ENCODE measurements around the gene ANKRD11. TPM values are rescaled to one million over a fixed set of nuclear protein-coding genes. Genes with fewer than 3 reads are reported as not detected.

ANKRD11 gene
- total RNA-seq, 1 experiment from 2014 or later = 28.5 TPM

DNA sequence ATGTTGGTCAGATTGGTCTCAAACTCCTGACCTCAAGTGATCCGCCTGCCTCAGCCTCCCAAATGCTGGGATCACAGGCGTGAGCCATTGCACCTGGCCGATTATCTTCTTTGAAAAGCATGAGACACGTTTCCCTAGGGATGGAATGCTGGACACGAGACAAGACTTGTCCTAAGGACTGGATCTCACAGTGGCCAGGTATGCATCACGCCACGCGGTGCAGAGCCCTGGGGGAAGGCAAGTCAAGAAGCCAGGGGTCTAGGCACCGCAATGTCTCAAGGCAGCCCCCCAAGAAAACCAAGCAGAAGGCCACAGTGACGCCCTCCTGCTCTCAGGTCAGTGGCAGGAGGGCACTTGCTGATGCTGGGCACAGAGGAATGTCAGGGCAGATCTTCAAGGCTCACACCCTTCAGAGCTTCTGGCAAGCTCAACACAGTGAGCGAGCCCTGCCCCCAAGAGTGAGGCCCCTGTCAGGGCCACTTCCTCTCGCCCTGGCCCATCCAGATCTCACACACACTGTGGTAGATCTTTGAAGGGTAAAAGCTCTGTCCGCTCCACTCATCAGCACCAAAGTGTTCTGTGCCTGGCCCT, 138.2 kb downstream of the ANKRD11 start:
- Histone ChIP-seq H3K27me3 (ENCODE audit: low read length) (no peaks in the 10 kb centered on the region), H3K4me3 (ENCODE audit: low read length) (no peak overlapping the region), H3K36me3 (ENCODE audit: insufficient read depth, low read length) (no peaks in the 10 kb centered on the region), H4K20me1 (ENCODE audit: insufficient read depth, low read depth, low read length) (peaks cover 21% of the 10 kb centered on the region), H3K9me3 (ENCODE audit: low read length) (no peaks in the 10 kb centered on the region), H3K27ac (ENCODE audit: low read length) (no peak overlapping the region), H2AFZ (ENCODE audit: low read length) (no peak overlapping the region), H3K4me1 (ENCODE audit: low read length) (no peaks in the 10 kb centered on the region; the same call in 1 of the 2 replicates), H3K9ac (ENCODE audit: low read length) (no peak overlapping the region), H3K79me2 (ENCODE audit: low read length) (peaks cover 77% of the 10 kb centered on the region), H3K9me2 (replicated peaks; ENCODE audit: insufficient read depth, low read length) (no peaks in the 10 kb centered on the region), H3K4me2 (ENCODE audit: low read depth, low read length, poor library complexity, severe bottlenecking) (no peak overlapping the region)
- no peak for DNase-seq

DNA sequence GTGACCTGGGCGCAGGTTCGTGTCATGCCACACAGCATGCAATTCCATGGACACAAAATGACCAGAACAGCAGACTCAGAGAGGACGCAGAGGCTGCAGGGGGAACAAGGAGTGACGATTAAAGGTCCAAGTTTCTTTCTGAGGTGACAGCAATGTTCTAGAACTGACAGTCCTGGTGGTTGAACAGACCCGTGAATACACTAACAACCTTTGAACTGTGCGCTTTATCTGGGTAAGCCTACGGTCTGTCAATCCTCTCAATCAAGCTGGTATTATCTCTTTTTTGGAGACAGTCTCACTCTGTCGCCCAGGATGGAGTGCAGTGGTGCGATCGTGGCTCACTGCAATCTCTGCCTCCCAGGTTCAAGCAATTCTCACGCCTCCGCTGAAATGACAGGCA, 138.7 kb downstream of the ANKRD11 start:
- H3K79me2 ChIP-seq (ENCODE audit: low read length) = peaks cover 77% of the 10 kb centered on the region
- H3K27ac ChIP-seq (ENCODE audit: low read length) = no peak overlapping the region
- H4K20me1 ChIP-seq (ENCODE audit: insufficient read depth, low read depth, low read length) = peaks cover 25% of the 10 kb centered on the region
- H3K4me3 ChIP-seq (ENCODE audit: low read length) = no peak overlapping the region
- no peak overlapping the region for H3K9ac ChIP-seq (ENCODE audit: low read length)
- no peaks in the 10 kb centered on the region for H3K4me1 ChIP-seq (ENCODE audit: low read length)
- H3K36me3 ChIP-seq (ENCODE audit: insufficient read depth, low read length) = no peaks in the 10 kb centered on the region
- no peak overlapping the region for H3K4me2 ChIP-seq (ENCODE audit: low read depth, low read length, poor library complexity, severe bottlenecking)
- no peak overlapping the region for H2AFZ ChIP-seq (ENCODE audit: low read length)
- no peaks in the 10 kb centered on the region for H3K9me2 ChIP-seq (replicated peaks; ENCODE audit: insufficient read depth, low read length)
- H3K27me3 ChIP-seq (ENCODE audit: low read length) = no peaks in the 10 kb centered on the region
- H3K9me3 ChIP-seq (ENCODE audit: low read length) = no peaks in the 10 kb centered on the region
- no peak for DNase-seq

DNA sequence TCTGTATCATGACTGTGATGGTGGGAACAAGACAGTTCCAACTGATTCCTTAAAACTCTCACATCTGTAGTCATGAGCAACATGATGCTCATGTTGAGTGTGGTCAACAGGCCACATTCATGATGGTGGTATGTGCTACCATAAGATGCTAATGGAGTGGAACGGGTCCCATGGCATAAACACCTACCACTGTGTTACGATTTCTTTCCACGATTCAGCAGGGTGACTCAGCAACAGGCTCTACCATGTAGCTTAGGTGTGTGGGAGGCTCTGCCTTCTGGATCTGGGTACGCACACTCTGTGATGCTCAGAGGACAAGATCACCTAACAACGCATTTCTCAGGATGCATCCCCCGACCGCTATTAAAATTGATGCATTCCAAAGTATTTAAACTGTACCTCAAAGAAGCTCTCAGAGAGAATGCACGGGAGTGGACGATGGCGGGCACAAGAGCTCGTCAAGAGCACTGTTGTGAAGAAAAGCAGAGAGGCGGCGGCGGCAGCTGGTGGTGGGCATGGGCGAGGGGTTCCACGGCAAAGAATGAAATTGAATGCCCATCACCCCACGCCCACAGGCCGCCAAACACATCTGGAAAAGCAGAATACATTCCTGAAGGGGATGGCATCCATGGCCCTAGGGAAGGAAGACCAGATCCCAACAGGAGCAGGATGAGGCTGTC, 139.5 kb downstream of the ANKRD11 start:
- no peaks in the 10 kb centered on the region for H3K36me3 ChIP-seq (ENCODE audit: insufficient read depth, low read length)
- no peak overlapping the region for H3K27ac ChIP-seq (ENCODE audit: low read length)
- H4K20me1 ChIP-seq (ENCODE audit: insufficient read depth, low read depth, low read length) = peaks cover 27% of the 10 kb centered on the region
- H3K79me2 ChIP-seq (ENCODE audit: low read length) = peaks cover 81% of the 10 kb centered on the region
- no peak overlapping the region for H2AFZ ChIP-seq (ENCODE audit: low read length)
- DNase-seq = no peak
- H3K9ac ChIP-seq (ENCODE audit: low read length) = no peak overlapping the region
- H3K9me3 ChIP-seq (ENCODE audit: low read length) = no peaks in the 10 kb centered on the region
- H3K27me3 ChIP-seq (ENCODE audit: low read length) = no peaks in the 10 kb centered on the region
- H3K4me3 ChIP-seq (ENCODE audit: low read length) = no peak overlapping the region
- no peaks in the 10 kb centered on the region for H3K4me1 ChIP-seq (ENCODE audit: low read length)
- no peak overlapping the region for H3K4me2 ChIP-seq (ENCODE audit: low read depth, low read length, poor library complexity, severe bottlenecking)
- no peaks in the 10 kb centered on the region for H3K9me2 ChIP-seq (replicated peaks; ENCODE audit: insufficient read depth, low read length)

DNA sequence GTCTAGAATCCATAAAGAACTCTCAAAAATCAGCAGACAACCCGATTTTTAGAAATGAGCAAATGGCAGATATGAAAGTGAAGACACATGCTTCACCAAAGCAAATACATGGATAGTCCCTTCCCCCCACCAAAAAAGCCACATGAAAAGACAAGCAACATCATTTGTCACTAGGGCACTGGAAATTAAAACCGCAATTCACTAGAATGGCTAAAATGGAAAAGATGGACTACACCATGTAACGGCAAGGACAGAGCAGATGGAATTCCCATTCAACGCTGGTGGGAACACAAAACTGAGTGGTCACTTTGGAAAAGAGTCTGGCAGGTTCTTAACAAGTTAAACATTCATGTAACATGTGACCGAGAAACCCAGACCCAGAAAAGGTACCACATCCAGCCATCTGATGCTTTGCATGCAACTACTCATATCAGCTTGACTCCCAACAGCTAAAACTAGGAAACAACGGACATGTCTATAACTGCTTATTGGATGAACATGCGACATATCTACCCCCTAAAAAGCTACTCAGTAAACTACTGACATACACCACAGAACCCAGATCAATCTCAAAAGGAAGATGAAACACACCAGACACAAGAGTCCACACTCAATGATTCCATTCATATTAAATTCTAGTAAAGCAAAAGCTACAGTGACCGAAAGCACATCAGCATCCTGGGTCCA, 140.3 kb downstream of the ANKRD11 start:
- H3K27ac ChIP-seq (ENCODE audit: low read length) = no peak overlapping the region
- H3K9me3 ChIP-seq (ENCODE audit: low read length) = no peaks in the 10 kb centered on the region
- peaks cover 27% of the 10 kb centered on the region for H4K20me1 ChIP-seq (ENCODE audit: insufficient read depth, low read depth, low read length)
- no peaks in the 10 kb centered on the region for H3K27me3 ChIP-seq (ENCODE audit: low read length)
- no peak overlapping the region for H3K4me2 ChIP-seq (ENCODE audit: low read depth, low read length, poor library complexity, severe bottlenecking)
- H3K4me3 ChIP-seq (ENCODE audit: low read length) = no peak overlapping the region
- no peaks in the 10 kb centered on the region for H3K36me3 ChIP-seq (ENCODE audit: insufficient read depth, low read length)
- H2AFZ ChIP-seq (ENCODE audit: low read length) = no peak overlapping the region
- H3K4me1 ChIP-seq (ENCODE audit: low read length) = no peaks in the 10 kb centered on the region
- H3K9ac ChIP-seq (ENCODE audit: low read length) = no peak overlapping the region
- no peaks in the 10 kb centered on the region for H3K9me2 ChIP-seq (replicated peaks; ENCODE audit: insufficient read depth, low read length)
- DNase-seq = no peak
- peaks cover 81% of the 10 kb centered on the region for H3K79me2 ChIP-seq (ENCODE audit: low read length)

DNA sequence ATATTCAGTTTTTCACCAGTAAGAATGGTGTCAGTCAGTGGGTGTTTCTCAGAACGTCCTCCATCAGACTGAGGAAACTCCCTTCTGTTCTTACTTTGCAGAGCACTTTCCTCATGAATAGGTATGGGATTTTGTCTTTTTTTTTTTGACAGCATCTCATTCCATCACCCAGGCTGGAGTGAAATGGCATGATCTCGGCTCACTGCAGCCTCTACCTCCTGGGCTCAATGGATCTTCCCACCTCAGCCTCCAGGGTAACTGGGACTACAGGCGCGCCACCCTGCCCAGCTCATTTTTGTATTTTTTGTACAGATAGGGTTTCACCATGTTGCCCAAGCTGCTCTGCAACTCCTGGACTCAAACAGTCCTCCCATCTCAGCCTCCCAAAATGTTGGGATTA, 142.6 kb downstream of the ANKRD11 start:
- no peaks in the 10 kb centered on the region for H3K9me2 ChIP-seq (replicated peaks; ENCODE audit: insufficient read depth, low read length)
- no peak overlapping the region for H3K4me2 ChIP-seq (ENCODE audit: low read depth, low read length, poor library complexity, severe bottlenecking)
- H2AFZ ChIP-seq (ENCODE audit: low read length) = no peak overlapping the region
- no peaks in the 10 kb centered on the region for H3K9me3 ChIP-seq (ENCODE audit: low read length)
- DNase-seq = no peak
- no peaks in the 10 kb centered on the region for H3K4me1 ChIP-seq (ENCODE audit: low read length)
- H3K27me3 ChIP-seq (ENCODE audit: low read length) = no peaks in the 10 kb centered on the region
- H4K20me1 ChIP-seq (ENCODE audit: insufficient read depth, low read depth, low read length) = peaks cover 41% of the 10 kb centered on the region
- no peaks in the 10 kb centered on the region for H3K36me3 ChIP-seq (ENCODE audit: insufficient read depth, low read length)
- peaks cover 91% of the 10 kb centered on the region for H3K79me2 ChIP-seq (ENCODE audit: low read length)
- H3K27ac ChIP-seq (ENCODE audit: low read length) = no peak overlapping the region
- H3K4me3 ChIP-seq (ENCODE audit: low read length) = no peak overlapping the region
- H3K9ac ChIP-seq (ENCODE audit: low read length) = no peak overlapping the region

DNA sequence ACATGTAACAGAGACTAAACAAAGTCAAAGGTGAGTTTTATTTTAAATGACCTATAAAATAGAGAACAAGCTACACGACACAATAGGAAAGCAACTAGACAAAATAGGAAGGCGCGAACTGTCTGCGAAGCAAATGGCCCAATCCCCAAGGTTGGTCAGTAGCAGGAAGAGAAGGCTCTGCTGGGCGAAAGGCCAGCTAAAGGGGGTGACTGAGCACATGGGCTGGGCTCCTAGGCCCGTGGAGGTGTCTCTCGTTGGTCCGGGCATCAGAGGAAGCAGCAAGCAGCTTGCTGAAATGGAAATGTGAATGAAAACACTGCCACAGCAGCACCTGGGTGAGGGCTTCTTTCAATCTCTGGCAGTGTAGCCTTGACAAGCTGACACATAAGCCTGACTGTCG, 143.5 kb downstream of the ANKRD11 start:
- no peaks in the 10 kb centered on the region for H3K9me2 ChIP-seq (replicated peaks; ENCODE audit: insufficient read depth, low read length)
- no peak overlapping the region for H3K4me3 ChIP-seq (ENCODE audit: low read length)
- no peaks in the 10 kb centered on the region for H3K9me3 ChIP-seq (ENCODE audit: low read length)
- H3K9ac ChIP-seq (ENCODE audit: low read length) = no peak overlapping the region
- no peaks in the 10 kb centered on the region for H3K4me1 ChIP-seq (ENCODE audit: low read length)
- H4K20me1 ChIP-seq (ENCODE audit: insufficient read depth, low read depth, low read length) = peaks cover 41% of the 10 kb centered on the region
- H2AFZ ChIP-seq (ENCODE audit: low read length) = no peak overlapping the region
- H3K4me2 ChIP-seq (ENCODE audit: low read depth, low read length, poor library complexity, severe bottlenecking) = no peak overlapping the region
- H3K27ac ChIP-seq (ENCODE audit: low read length) = no peak overlapping the region
- peaks cover 96% of the 10 kb centered on the region for H3K79me2 ChIP-seq (ENCODE audit: low read length)
- H3K36me3 ChIP-seq (ENCODE audit: insufficient read depth, low read length) = no peaks in the 10 kb centered on the region
- H3K27me3 ChIP-seq (ENCODE audit: low read length) = no peaks in the 10 kb centered on the region
- no peak for DNase-seq

DNA sequence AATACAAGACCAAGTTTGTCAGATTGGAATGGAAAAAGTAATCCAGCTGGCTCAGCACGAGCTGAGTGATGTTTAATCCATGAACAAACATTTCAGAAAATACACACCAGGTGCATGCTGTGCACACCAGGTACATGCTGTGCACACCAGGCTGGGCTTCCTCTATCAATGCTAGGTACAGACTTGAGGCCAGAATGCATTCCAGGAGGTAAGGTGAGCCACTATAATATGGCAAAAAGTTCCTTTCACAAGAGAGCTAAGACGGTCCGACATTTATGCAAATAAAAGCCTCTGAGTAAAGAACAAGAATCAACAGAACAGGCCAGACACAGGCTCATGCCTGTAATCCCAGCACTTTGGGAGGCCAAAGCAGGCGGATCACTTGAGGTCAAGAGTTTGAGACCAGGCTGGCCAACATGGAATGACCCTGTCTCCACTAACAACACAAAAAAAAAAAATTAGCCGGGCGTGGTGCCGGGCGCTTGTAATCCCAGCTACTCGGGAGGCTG, 144.7 kb downstream of the ANKRD11 start:
- H3K9me2 ChIP-seq (replicated peaks; ENCODE audit: insufficient read depth, low read length) = no peaks in the 10 kb centered on the region
- H3K9me3 ChIP-seq (ENCODE audit: low read length) = no peaks in the 10 kb centered on the region
- no peak overlapping the region for H3K4me3 ChIP-seq (ENCODE audit: low read length)
- no peak overlapping the region for H2AFZ ChIP-seq (ENCODE audit: low read length)
- DNase-seq = no peak
- no peaks in the 10 kb centered on the region for H3K36me3 ChIP-seq (ENCODE audit: insufficient read depth, low read length)
- no peaks in the 10 kb centered on the region for H3K4me1 ChIP-seq (ENCODE audit: low read length)
- H3K79me2 ChIP-seq (ENCODE audit: low read length) = peaks cover 94% of the 10 kb centered on the region
- H4K20me1 ChIP-seq (ENCODE audit: insufficient read depth, low read depth, low read length) = peaks cover 40% of the 10 kb centered on the region
- H3K27me3 ChIP-seq (ENCODE audit: low read length) = no peaks in the 10 kb centered on the region
- no peak overlapping the region for H3K27ac ChIP-seq (ENCODE audit: low read length)
- no peak overlapping the region for H3K9ac ChIP-seq (ENCODE audit: low read length)
- no peak overlapping the region for H3K4me2 ChIP-seq (ENCODE audit: low read depth, low read length, poor library complexity, severe bottlenecking)

DNA sequence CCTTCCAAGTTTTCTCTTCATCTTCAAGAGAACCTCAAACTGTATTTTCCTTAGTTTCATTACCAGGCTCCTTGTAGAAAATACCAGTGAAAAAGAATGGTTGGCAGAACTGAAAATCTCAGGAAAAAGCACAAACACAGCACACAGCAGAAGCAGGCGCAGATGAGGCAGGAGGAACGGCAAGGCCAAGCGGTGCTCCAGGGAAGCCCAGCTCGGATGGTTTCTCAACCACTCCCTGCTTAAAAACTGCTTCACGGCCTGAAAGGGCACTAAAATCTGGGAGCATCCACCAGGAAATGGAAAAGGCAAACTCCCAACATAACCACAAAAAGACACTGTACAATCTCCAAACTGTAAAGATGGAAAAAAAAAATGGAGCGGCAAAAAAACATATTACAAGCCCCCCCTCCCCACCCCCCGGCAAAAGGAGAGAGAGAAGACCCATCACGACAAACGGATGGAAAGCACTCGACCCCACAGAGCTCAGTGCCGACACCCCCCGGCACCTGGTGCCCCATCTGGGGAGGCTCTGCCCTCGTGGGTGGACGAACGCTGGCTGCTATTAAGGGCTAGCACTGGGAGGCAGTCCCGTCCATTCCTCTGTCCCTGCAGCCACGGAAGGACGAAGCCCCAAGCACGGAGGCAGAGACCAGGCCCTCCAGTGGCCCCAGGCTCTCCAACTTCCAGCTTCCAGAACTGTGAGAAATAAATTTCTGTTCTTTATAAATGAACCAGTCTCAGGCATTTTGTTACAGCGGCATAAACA, 145.3 kb downstream of the ANKRD11 start:
- Histone ChIP-seq H3K4me3 (ENCODE audit: low read length) (no peak overlapping the region), H3K9me3 (ENCODE audit: low read length) (no peaks in the 10 kb centered on the region), H3K27ac (ENCODE audit: low read length) (no peak overlapping the region), H3K4me1 (ENCODE audit: low read length) (no peaks in the 10 kb centered on the region), H3K79me2 (ENCODE audit: low read length) (peaks cover 94% of the 10 kb centered on the region), H3K27me3 (ENCODE audit: low read length) (no peaks in the 10 kb centered on the region), H2AFZ (ENCODE audit: low read length) (no peak overlapping the region), H3K36me3 (ENCODE audit: insufficient read depth, low read length) (no peaks in the 10 kb centered on the region), H3K9ac (ENCODE audit: low read length) (no peak overlapping the region), H4K20me1 (ENCODE audit: insufficient read depth, low read depth, low read length) (peaks cover 38% of the 10 kb centered on the region; the same call in 1 of the 2 replicates), H3K9me2 (replicated peaks; ENCODE audit: insufficient read depth, low read length) (no peaks in the 10 kb centered on the region), H3K4me2 (ENCODE audit: low read depth, low read length, poor library complexity, severe bottlenecking) (no peak overlapping the region)
- no peak for DNase-seq
